HG03097 (cell line): Measurements from ENCODE around the gene C2orf42.
"Not testable (repeated sequence)": the region's sequence is repeated elsewhere in the genome, so short reads cannot be mapped to it uniquely, and the experiment has no call there.

Experiments used
- ATAC-seq: cut with Tn5 transposase; IDR thresholded peaks from one replicate; pipeline ENCODE4 v1.9.1; 2021; ENCODE audit not compliant: unreplicated experiment, low FRiP score

C2orf42 gene

DNA sequence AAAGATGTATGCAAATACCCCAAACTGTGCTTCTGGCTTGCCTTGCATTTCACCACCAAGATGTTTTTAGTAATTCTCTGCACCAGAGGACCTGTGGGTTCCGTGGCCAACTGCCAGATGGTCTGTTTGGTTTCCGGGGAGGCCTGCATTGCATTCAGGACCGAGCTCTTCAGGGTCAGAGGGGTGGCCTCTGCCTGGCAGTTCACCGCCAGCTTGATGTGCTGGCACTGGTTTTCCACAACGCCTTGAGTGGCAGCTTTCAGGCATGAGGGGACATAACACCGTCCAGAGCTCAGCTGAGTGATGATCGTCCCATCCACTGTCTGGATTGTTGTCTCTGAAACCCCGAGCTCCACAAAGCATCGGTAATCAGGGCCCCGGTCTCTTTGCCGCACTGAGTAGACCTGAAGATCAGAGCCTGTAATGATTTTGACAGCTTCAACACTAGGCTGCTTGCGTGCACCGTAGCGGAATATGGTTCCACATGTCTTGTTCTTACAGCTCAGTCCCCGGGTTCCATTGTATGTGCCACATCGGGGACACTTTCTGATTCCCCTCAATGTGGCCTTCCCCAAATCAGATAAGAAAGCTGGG is 9.4 kb downstream of the C2orf42 start:
- ATAC-seq: no peak

DNA sequence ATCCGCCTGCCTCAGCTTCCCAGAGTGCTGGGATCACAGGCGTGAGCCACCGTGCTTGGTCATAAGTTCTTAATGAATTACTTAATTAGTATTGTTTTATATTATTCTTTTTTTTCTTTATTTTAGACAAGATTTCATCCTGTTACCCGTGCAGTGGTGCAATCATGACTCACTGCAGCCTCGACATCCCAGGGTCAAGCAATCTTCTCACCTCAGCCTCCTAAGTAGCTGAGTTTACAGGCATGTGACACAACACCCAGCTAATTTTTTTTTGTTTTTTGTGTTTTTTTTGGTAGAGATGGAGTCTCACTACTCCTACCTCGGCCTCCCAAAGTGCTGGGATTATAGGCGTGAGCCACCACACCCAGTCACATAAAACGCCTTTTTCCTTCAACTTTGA is 17.3 kb downstream of the C2orf42 start:
- ATAC-seq: no peak

DNA sequence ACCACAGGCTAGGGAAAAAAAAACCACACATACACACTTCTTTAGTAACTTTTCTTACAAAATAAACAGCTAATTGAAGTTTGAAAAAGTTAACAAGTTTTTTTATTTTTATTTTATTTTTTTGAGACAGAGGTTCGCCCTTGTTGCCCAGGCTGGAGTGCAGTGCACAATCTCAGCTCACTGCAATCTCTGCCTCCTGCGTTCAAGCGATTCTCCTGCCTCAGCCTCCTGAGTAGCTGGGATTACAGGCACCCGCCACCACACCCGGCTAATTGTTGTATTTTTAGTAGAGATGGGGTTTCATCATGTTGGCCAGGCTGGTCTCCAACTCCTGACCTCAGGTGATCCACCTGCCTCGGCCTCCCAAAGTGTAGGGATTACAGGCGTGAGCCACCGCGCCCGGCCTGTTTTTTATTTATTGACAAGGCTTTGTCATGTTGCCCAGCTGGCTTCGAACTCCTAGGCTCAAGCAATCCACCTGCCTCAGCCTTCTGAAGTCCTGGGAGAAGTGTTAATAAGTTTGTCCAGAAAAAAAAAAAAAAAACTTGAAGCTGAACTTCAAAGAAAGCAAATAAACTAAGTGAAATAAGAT is 21.1 kb downstream of the C2orf42 start:
- not testable (repeated sequence) for ATAC-seq

GRCh38 chr2:70161069-70161534 is 29.7 kb downstream of the C2orf42 start:
- peak; percentile 62 for ATAC-seq

GRCh38 chr2:70160545-70160944 is 30.3 kb downstream of the C2orf42 start:
- no peak for ATAC-seq

- ATAC-seq: not testable (repeated sequence)
Observed at GRCh38 chr2:70149130-70149686, 41.6 kb downstream of the C2orf42 start.

DNA sequence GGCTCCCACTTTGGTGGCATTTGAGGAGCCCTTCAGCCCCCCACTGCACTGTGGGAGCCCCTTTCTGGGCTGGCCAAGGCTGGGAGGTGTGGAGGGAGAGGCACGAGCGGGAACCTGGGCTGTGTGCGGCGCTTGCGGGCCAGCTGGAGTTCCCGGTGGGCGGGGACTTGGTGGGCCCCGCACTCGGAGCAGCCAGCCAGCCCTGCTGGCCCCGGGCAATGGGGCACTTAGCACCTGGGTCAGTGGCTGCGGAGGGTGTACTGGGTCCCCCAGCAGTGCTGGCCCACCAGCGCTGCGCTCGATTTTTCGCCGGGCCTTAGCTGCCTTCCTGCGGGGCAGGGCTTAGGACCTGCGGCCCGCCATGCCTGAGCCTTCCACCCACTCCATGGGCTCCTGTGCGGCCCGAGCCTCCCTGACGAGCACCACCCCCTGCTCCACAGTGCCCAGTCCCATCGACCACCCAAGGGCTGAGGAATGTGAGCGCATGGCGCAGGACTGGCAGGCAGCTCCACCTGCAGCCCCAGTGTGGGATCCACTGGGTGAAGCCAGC is 42.5 kb downstream of the C2orf42 start:
- not testable (repeated sequence) for ATAC-seq

- ATAC-seq: no peak
Observed at GRCh38 chr2:70145851-70146739, 44.7 kb downstream of the C2orf42 start.

- no peak for ATAC-seq
Observed at GRCh38 chr2:70145144-70145490, 45.7 kb downstream of the C2orf42 start.

DNA sequence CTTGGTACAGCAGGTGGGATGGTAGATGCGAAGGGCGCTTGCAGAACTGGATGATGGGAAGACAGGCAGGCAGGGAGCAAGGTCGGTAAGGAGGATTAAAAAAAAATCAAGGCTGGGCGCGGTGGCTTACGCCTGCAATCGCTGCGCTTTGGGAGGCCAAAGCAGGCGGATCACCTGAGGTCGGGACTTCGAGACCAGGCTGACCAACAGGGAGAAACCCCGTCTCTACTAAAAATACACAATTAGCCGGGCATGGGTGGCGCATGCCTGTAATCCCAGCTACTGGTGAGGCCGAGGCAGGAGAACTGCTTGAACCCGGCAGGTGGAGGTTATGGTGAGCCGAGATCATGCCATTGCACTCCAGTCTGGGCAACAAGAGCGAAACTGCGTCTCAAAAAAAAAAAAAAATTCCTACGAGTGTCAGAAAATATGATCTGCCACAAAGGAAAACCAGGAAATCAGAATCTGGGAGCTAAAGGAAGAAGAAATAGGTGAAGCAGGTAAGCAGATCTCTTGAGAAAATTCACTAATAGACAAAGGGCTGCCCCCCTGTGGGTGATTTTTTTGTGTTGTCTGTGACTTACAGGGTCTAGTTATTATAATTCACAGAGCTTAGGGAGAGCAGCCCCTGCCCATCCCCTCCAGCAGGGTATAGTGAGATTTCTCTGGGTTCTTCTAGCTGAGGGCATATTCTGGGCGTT is 46.2 kb downstream of the C2orf42 start:
- ATAC-seq: no peak

- ATAC-seq: no peak
Observed at GRCh38 chr2:70143314-70144150, 47.3 kb downstream of the C2orf42 start.

DNA sequence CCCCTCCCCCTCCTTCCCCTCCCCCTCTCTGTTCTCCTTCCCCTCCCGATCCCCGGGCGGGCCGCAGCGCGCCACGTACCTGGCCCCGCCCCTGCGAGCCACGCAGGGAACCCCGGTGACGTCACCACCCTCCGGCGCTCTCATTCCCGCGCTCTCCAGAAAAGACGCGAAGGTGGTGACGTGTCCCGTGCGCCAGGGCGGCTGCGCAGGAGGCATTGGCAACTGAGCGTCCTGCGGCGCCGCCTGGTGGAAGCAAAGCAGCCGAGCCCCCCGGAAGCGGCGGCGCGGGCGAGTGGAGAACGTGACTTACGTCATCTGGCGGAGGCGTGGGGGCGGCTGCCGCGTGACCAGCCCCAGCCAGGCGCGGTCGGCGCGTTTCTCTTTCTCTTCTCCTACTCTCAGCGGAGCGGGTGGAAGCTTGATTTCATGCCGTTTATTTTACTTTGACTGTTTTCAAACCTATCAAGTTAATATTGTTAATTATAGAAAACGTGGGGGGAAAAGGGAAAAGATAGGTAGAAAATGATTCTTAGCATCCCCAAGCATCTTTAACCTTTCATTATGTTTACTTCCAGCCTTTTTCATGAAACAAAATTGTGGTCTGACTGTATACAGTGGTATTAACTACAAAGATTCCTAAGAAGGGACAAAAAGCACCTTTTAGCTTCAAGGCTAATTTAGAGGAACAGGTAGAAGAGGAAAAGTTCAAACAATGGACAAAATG is 48.1 kb downstream of the C2orf42 start:
- peak; percentile 68 for ATAC-seq

DNA sequence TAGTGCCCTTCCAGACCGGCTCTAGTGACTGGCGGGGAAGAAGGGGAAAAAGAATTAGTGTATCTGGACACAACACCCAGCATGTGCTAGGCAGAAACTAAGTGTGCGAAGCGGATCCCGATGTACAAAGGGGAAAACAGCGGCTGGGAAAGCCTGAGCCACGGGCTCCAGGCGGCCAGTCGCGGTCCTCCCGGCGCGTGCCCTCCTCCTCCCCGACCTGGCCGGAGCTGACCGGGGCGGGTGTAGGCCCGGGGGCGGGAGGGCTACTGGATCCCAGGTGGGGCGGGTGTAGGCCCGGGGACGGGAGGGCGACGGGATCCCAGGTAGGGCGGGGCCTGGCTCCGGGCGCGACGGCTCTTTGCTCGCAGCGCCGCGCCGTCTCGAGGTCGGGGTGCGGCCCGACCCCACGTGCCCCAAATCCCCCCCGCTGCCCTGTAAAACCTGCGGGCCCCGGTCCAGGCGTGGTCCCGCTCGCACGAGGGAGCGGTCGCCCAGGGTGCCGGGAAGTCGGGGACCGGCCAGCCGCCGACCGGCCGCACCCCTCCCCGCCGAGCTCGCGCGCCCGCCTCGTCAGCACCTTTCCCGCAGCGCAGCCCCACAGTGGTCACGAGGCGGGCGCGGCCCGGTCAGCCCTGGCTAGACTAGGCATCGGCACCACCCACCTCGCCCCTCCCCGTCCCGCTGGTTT is 48.8 kb downstream of the C2orf42 start:
- ATAC-seq: peak; percentile 24

DNA sequence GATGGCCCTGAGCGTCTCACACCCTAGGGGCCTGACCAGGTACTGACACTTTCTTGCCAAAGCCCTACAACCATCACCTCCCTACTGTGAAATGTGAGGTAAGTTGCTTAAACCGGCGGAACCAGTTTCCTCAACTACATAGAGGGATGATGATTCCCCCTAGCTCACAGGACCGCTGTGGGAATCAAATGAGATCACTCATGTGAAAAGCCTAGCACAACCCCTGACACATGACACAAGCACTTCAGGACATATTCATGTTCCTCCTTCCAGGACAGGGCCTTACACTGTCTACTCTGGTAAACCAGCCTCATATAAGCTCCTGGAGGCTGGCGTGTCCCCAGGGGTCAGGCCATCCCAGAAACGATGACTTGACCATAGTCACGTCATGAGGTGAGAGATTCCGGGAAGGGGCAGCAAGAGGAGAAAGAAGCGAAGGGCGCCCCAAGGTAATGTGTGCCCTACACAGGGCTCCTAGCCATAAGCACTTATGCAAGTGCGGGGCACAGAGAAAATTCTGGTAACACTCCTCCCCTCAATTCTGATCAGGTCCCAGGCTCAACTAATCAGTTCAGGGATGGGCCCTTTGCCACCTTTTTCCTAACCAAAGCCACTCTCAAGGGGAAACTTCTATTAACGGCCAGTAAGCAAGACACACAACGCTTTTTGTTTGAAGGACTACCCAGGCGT is 49.5 kb downstream of the C2orf42 start:
- peak; percentile 30 for ATAC-seq

DNA sequence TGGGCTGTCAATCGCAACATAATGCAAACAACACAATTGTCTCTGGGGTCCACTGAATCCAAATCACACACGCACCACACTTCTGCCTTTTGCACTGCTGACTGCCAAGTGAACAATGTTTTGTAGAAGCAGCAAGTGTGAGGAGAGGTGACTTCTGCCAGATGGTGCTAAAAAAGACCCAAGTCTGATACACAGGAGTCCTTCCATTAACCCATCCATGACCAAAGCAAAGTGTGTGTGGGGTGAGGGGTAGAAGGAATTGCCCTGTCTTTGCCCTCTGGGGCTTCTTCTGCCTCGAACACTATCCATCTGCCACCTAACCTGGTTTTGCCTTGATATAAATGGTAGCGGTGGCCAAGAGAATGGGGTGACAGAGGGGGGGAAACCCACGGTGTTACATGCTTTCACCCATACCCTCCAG is 50.0 kb downstream of the C2orf42 start:
- ATAC-seq: no peak

DNA sequence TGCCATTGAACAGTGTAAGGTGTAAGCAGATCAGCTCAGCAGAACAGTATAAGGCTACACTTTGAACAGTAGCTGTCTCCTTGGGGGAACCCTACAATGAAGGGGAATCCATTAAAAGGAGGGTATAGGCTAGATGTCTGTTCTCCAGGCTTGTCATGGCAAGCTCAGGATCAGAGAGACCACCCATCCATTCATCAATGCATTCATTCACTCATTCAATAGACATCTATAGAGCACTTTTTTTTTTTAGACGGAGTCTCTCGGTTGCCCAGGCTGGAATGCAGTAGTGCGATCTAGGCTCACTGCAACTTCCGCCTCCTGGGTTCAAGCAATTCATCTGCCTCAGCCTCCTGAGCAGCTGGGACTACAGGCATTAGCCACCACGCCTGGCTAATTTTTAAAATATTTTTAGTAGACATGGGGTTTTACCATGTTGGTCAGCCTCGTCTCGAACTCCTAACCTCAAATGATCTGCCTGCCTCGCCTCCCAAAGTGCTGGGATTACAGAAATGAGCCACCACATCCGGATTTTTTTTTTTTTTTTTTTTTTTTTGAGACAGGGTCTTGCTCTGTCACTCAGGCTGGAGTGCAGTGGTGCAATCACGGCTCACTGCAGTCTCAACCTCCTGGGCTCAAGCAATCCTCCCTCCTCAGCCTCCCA is 56.4 kb downstream of the C2orf42 start:
- ATAC-seq: not testable (repeated sequence)
